Effector memory CD4-positive, alpha-beta T cell (primary cell): ENCODE measurements around the gene COG8.

ENCODE experiments used
- DNase-seq, 3 donors: peaks; one replicate each; pipeline ENCODE4 v3.0.0-alpha.2; 2020
- H3K27ac ChIP-seq: 2 replicates; pipeline ENCODE4 v1.7.0; 2013; ENCODE audit warnings: mild to moderate bottlenecking, low read length, moderate library complexity; ENCODE audit not compliant: insufficient read depth, poor library complexity, severe bottlenecking
- H3K27me3 ChIP-seq: replicated peaks from 2 replicates; pipeline ENCODE4 v1.7.0; 2013; ENCODE audit warnings: mild to moderate bottlenecking, low read length; ENCODE audit not compliant: insufficient read depth, control insufficient read depth, poor library complexity, severe bottlenecking
- H3K36me3 ChIP-seq: 2 replicates; pipeline ENCODE4 v1.7.0; 2013; ENCODE audit warnings: mild to moderate bottlenecking, low read length, moderate library complexity; ENCODE audit not compliant: control insufficient read depth, insufficient read depth
- H3K4me1 ChIP-seq: 2 replicates; pipeline ENCODE4 v1.7.0; 2013; ENCODE audit warnings: low read length, mild to moderate bottlenecking; ENCODE audit not compliant: control insufficient read depth, insufficient read depth, poor library complexity, severe bottlenecking
- H3K4me3 ChIP-seq: 2 replicates; pipeline ENCODE4 v1.7.0; 2013; ENCODE audit warnings: low read length, low read depth, mild to moderate bottlenecking; ENCODE audit not compliant: insufficient read depth, poor library complexity, severe bottlenecking
- H3K9me3 ChIP-seq: 2 replicates; pipeline ENCODE4 v1.7.0; 2013; ENCODE audit warnings: mild to moderate bottlenecking, low read length, moderate library complexity; ENCODE audit not compliant: control insufficient read depth

Gene COG8

DNA sequence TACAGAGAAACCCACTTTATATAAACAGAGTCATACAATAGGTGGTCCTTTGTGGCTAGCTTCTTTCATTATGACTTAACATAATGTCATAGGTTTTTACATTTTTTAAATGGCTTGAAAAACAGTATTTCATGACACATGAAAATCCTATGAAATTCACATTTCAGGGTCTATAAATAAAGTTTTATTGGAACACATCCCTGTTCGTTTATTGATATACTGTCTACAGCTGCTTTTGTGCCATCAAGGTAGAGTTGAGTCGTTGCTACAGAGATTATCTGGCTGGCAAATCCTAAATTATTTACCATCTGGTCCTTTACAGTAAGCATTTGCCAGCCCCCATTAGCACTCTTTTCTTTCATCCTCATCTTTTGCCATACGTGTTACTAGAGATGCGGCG lies 25.9 kb downstream of the COG8 start:
- H3K9me3 ChIP-seq, result no peaks in the 10 kb centered on the region
- peaks cover 30% of the 10 kb centered on the region for H3K36me3 ChIP-seq
- no peak for DNase-seq
- no peaks in the 10 kb centered on the region for H3K27me3 ChIP-seq
- no peak overlapping the region for H3K27ac ChIP-seq
- peaks cover 7% of the 10 kb centered on the region for H3K4me1 ChIP-seq
- H3K4me3 ChIP-seq, result no peak overlapping the region

DNA sequence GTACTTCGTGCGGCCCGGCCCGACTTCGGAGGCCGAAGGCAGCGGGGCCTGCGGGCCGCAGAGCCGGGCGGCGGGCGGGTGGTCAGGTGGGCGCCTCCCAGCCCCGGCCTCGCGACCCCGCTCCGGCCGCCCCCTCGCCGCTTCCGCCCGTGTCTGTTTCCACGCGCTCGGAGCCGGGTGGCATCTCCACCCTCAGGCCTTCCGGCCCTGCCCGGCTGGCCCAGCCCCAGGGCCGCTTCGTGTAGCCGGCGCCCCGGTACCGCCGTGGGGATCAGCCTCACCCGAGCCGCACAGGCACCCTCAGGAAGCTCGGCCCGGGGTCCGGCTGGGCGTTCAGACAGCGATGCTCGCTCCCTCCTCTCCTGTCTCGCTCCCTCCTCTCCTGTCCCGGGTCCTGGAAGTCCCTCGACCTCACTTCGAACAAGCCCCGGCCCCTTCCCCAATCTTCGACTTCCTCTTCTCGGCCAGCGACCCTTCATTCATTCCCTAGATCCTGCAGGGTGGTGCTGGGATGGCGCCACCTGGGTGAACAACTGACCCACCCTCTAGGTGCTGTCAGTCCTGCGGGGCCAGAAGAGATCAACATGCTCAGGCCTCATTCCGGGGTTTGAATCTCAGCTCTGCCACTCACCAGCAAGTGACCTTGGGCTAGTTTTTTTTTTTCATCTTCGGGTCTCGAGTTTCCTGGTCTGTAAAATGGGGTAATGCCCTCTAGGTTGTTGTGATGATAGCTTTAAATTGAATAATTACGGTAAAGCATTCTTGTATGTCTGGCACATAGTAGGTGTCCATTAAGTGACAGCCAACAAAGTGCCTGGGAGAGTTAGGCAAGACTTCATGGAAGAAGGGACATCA lies 27.6 kb downstream of the COG8 start:
- Histone ChIP-seq H3K27ac (peak overlapping the region; percentile 81), H3K4me1 (peaks cover 7% of the 10 kb centered on the region), H3K4me3 (peak overlapping the region; percentile 58), H3K27me3 (no peaks in the 10 kb centered on the region), H3K9me3 (no peaks in the 10 kb centered on the region), H3K36me3 (peaks cover 19% of the 10 kb centered on the region)
- peak in 1 of 3 donors; percentile 11 for DNase-seq

DNA sequence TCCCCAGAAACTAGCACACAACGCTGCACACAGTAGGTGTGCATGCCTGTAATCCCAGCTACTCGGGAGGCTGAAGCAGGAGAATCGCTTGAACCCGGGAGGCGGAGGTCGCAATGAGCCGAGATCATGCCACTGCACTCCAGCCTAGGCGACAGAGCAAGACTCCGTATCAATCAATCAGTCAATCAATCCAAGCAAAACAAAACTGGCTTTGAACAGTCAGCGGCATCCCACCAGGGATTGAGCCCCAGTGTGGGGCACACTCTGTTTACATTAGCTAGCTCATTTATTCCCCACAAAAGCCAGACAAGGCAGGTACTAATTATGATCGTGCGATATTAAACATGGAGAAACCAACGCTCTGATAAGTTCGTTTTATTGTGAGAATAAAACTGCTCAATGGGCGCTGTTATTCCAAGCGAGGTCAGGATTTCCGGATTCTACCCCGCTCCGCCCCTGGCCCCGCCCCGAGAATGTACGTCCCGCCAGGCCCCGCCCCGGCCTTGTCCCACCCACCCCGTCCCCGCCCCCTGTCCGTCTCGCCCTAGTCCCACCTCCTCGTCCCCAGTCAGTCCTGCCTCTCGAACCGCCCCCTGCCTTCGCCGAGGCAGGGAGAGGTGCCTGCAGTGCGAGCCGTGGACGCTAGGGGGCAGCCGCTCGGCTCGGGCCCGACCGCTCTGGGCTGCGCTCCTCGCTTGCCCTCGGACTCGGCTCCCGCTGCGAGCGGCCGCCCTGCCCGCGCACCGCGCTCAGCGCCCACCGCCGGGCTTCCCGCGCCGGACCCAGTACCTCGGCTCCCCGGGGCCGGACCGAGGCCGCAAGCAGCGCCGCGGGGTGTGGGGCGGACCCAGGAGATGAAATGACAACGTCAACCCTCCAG lies 28.5 kb downstream of the COG8 start, which contains the start of gene VPS4A:
TSS of gene VPS4A (plus strand) at position 698 of the 880 bp plus-strand sequence. CDS start at position 860, 162 bp downstream.
- H3K27me3 ChIP-seq, result no peaks in the 10 kb centered on the region
- peaks cover 7% of the 10 kb centered on the region for H3K4me1 ChIP-seq
- no peaks in the 10 kb centered on the region for H3K9me3 ChIP-seq
- H3K36me3 ChIP-seq, result peaks cover 10% of the 10 kb centered on the region
- DNase-seq, result peak; percentile 95 to 96 (median 95)
- peak within 1 kb of the TSS; percentile 81 for H3K27ac ChIP-seq
- peak within 1 kb of the TSS; percentile 58 for H3K4me3 ChIP-seq

DNA sequence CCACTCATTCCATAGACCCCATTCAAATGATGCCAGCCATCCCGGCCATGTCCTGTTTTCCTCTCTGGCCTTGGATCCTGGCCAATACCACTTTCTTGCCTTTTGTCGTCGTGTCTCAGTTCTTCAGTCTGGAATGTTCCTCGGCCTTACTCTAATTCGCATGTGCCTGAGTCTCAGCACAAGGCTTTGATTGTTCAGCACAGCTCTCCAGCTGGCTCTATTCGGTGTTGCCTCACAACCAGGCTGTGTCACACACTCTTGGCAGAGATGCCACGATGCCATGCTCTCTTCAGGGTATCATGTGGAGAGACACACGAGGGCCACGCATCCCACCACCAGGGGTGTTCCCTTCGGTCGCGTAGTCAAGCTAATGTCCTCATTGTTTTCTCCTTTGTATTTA lies 30.0 kb downstream of the COG8 start:
- DNase-seq, result no peak
- no peaks in the 10 kb centered on the region for H3K9me3 ChIP-seq
- no peak overlapping the region for H3K4me3 ChIP-seq
- peaks cover 1% of the 10 kb centered on the region for H3K36me3 ChIP-seq
- H3K27me3 ChIP-seq, result no peaks in the 10 kb centered on the region
- H3K27ac ChIP-seq, result no peak overlapping the region
- peaks cover 7% of the 10 kb centered on the region for H3K4me1 ChIP-seq

DNA sequence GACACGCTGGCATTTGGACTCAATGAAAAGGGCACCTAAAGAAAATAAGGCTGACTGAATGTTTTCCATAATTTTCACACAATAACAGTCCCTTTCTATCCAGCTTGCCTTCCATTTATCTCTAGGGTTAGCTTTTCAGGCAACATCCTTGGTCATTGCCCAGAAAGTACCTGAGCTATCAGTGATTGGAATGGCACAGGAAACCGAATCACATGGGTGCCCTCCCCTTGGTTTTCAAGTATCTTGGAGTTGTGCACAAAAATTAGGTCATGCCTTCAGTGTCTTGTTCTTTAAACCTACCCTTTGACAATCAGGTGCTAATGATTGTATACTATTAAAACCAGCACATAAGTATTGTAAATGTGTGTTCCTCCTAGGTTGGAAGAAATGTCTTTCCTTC lies 31.5 kb downstream of the COG8 start:
- H3K27ac ChIP-seq, result no peak overlapping the region
- H3K4me3 ChIP-seq, result no peak overlapping the region
- H3K27me3 ChIP-seq, result no peaks in the 10 kb centered on the region
- no peaks in the 10 kb centered on the region for H3K9me3 ChIP-seq
- H3K4me1 ChIP-seq, result peaks cover 7% of the 10 kb centered on the region
- DNase-seq, result no peak
- no peaks in the 10 kb centered on the region for H3K36me3 ChIP-seq

DNA sequence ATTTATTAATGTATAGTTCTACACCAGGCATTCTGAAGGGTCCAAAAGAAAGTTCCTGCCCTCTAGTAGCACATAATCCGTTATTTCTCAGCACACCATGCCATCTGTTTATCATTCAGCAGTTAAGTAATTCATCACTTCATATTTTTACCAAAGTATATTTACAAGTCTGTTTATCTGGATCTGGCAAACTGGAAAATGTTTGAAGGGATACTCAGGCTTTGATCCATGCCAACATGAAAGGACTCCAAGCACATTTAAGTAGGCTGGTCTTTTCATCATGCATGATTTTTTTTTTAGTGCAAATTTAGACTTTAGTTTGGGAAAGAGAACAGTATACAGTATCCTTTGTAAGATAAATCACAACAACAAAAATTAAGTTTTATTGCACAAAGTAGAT lies 32.3 kb downstream of the COG8 start:
- Histone ChIP-seq H3K4me3 (no peak overlapping the region), H3K4me1 (peaks cover 5% of the 10 kb centered on the region), H3K27me3 (no peaks in the 10 kb centered on the region), H3K36me3 (no peaks in the 10 kb centered on the region), H3K9me3 (no peaks in the 10 kb centered on the region), H3K27ac (no peak overlapping the region)
- DNase-seq, result no peak

DNA sequence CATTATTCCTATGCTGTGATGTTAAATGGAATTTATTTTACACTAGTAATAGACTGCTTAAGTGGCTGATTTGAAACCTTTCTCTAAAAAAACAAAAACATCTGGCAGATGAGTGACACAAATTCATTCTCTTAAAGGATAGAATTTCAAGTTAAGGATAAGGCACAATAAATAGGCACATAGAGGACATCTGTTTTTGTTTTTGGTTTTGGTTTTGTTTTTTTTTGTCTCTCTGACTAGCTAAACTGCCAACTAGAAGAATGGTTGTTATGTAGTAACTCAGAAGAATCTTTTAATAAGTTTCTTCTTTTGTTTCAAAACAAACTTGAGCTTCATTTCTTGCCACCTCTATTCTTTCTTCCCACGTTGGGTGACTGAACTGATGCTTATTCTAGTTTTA lies 33.3 kb downstream of the COG8 start:
- Histone ChIP-seq H3K4me1 (no peaks in the 10 kb centered on the region), H3K9me3 (no peaks in the 10 kb centered on the region), H3K4me3 (no peak overlapping the region), H3K27ac (no peak overlapping the region), H3K36me3 (peaks cover 1% of the 10 kb centered on the region), H3K27me3 (no peaks in the 10 kb centered on the region)
- DNase-seq, result no peak

DNA sequence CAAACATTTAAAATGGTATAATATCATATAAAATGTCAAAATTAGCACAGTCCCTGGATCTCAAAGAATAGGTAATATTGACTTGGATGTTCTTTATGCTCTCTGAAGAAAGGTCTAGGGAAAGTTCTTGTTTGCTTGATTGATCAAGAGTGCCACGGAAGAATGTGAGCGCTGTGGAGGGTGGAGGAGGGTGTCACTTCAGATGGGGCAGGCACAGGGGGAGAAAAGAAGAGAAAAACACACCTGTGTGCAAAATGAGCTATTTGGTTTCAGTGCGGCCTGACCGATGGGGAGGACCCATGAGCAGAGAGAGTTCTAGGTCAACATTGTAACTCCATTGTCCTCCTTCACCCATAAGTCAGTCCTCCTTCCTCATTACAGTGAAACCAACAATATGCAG lies 37.1 kb downstream of the COG8 start:
- Histone ChIP-seq H3K4me1 (no peaks in the 10 kb centered on the region), H3K36me3 (peaks cover 14% of the 10 kb centered on the region), H3K9me3 (no peaks in the 10 kb centered on the region), H3K27me3 (no peaks in the 10 kb centered on the region), H3K4me3 (no peak overlapping the region), H3K27ac (no peak overlapping the region)
- DNase-seq, result no peak

DNA sequence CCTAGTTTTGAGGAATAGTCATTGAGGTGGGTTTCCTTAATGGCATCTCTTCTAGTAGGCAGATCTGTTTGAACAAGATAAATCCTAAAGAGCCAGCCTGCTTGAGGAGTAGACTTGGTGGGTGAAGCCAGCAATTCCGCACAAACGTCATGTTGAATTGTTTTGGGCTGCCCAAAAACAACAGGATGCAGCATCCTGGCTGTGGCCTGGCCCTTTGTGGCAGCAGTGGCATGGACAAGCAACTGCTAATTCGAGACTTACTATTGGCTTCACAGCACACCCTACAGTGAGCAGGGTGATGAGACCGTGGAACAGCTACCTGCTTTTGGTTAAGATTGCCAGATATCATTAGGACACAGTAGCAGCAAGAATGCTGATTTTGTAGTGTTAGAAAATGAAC lies 37.5 kb downstream of the COG8 start:
- DNase-seq, result no peak
- Histone ChIP-seq H3K4me1 (no peaks in the 10 kb centered on the region), H3K36me3 (peaks cover 14% of the 10 kb centered on the region), H3K27ac (no peak overlapping the region), H3K4me3 (no peak overlapping the region), H3K9me3 (no peaks in the 10 kb centered on the region), H3K27me3 (no peaks in the 10 kb centered on the region)

DNA sequence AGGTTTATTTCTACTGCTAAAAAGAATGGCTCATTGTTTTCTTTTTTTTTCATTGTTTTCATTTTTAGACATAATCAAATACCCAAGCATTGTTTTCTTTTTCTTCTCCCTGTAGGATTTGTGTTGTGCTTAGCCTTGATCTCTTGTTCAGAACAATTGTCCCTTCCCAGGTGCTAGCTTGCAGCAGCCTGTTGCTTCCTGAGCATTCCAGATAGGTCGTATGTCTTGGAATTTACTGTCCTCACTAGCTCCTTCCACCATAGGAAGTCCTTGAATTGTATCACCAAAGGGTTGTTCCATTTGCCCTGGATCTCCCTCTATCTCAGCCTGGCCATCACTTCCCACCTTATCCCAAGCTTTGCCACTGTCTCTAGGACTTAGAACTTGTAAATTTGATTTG lies 38.2 kb downstream of the COG8 start:
- Histone ChIP-seq H3K36me3 (peaks cover 14% of the 10 kb centered on the region), H3K9me3 (no peaks in the 10 kb centered on the region), H3K4me3 (no peak overlapping the region), H3K27me3 (no peaks in the 10 kb centered on the region), H3K27ac (no peak overlapping the region), H3K4me1 (no peaks in the 10 kb centered on the region)
- no peak for DNase-seq
